ENCODE measurements around the gene MAN2A1. TPM values are rescaled to one million over a fixed set of nuclear protein-coding genes. Genes with fewer than 3 reads are reported as not detected.

The MAN2A1 gene
- total and polyA plus RNA-seq, 2 donors (not counting 1 experiment from before 2014, with no cell fraction given): 51.6 to 70.5 TPM

GRCh38 chr5:109762821-109763220 lies 73.1 kb downstream of the MAN2A1 start:
- H3K4me1 ChIP-seq (ENCODE audit: control insufficient read depth, extremely low read depth, insufficient read depth, low read length): no peaks in the 10 kb centered on the region
- no peak for TF ChIP-seq CTCF (conservative IDR thresholded peaks at IDR 0.05 in 1 of 2, IDR thresholded peaks at IDR 0.05 in 1 of 2; ENCODE audit: low read depth in 1 of 2, low read length in 2 of 2)
- TF ChIP-seq EZH2 (IDR thresholded peaks at IDR 0.05; ENCODE audit: low read length, missing control alignments): no peak
- no peak overlapping the region for H3K9ac ChIP-seq (ENCODE audit: insufficient read depth, low read length)

GRCh38 chr5:109767184-109767995 lies 77.7 kb downstream of the MAN2A1 start:
- no peak overlapping the region for H2AFZ ChIP-seq (ENCODE audit: low read length)
- H3K4me3 ChIP-seq (replicated peaks in 1 of 4; ENCODE audit: control extremely low read depth in 1 of 4, insufficient read depth in 1 of 4, low read depth in 3 of 4, low read length in 4 of 4): no peak overlapping the region
- TF ChIP-seq EZH2 (IDR thresholded peaks at IDR 0.05; ENCODE audit: low read length, missing control alignments) (no peak), CTCF (conservative IDR thresholded peaks at IDR 0.05 in 1 of 2, IDR thresholded peaks at IDR 0.05 in 1 of 2; ENCODE audit: low read depth in 1 of 2, low read length in 2 of 2) (no peak)
- H3K36me3 ChIP-seq (ENCODE audit: control insufficient read depth, insufficient read depth, low read length): no peaks in the 10 kb centered on the region
- H4K20me1 ChIP-seq (ENCODE audit: control insufficient read depth, extremely low read depth, insufficient read depth, low read length): no peaks in the 10 kb centered on the region
- no peaks in the 10 kb centered on the region for H3K4me1 ChIP-seq (ENCODE audit: control insufficient read depth, extremely low read depth, insufficient read depth, low read length)
- no peaks in the 10 kb centered on the region for H3K9me3 ChIP-seq (ENCODE audit: control insufficient read depth, insufficient read depth, low read depth, low read length)
- no peak for DNase-seq (ENCODE audit: low read depth in 2 of 2)
- H3K9ac ChIP-seq (ENCODE audit: insufficient read depth, low read length): no peak overlapping the region
- H3K79me2 ChIP-seq (ENCODE audit: control insufficient read depth, insufficient read depth, low read length): no peaks in the 10 kb centered on the region
- H3K27me3 ChIP-seq (ENCODE audit: control insufficient read depth, insufficient read depth, low read length): no peaks in the 10 kb centered on the region
- no peak overlapping the region for H3K27ac ChIP-seq (ENCODE audit: insufficient read depth, low read length)
- no peak overlapping the region for H3K4me2 ChIP-seq (ENCODE audit: extremely low read depth, insufficient read depth, low read length)

More at GRCh38 chr5:109762821-109763220, 73.1 kb downstream of the MAN2A1 start:
- H3K36me3 ChIP-seq (ENCODE audit: control insufficient read depth, insufficient read depth, low read length): no peaks in the 10 kb centered on the region
- H2AFZ ChIP-seq (ENCODE audit: low read length): no peak overlapping the region
- no peaks in the 10 kb centered on the region for H3K79me2 ChIP-seq (ENCODE audit: control insufficient read depth, insufficient read depth, low read length)
- no peak overlapping the region for H3K4me3 ChIP-seq (replicated peaks in 1 of 4; ENCODE audit: control extremely low read depth in 1 of 4, insufficient read depth in 1 of 4, low read depth in 3 of 4, low read length in 4 of 4)
- no peaks in the 10 kb centered on the region for H3K27me3 ChIP-seq (ENCODE audit: control insufficient read depth, insufficient read depth, low read length)
- no peak overlapping the region for H3K4me2 ChIP-seq (ENCODE audit: extremely low read depth, insufficient read depth, low read length)
- no peaks in the 10 kb centered on the region for H4K20me1 ChIP-seq (ENCODE audit: control insufficient read depth, extremely low read depth, insufficient read depth, low read length)
- H3K9me3 ChIP-seq (ENCODE audit: control insufficient read depth, insufficient read depth, low read depth, low read length): no peaks in the 10 kb centered on the region
- no peak for DNase-seq (ENCODE audit: low read depth in 2 of 2)
- no peak overlapping the region for H3K27ac ChIP-seq (ENCODE audit: insufficient read depth, low read length)

GRCh38 chr5:109767997-109768396 lies 78.3 kb downstream of the MAN2A1 start:
- no peaks in the 10 kb centered on the region for H3K9me3 ChIP-seq (ENCODE audit: control insufficient read depth, insufficient read depth, low read depth, low read length)
- TF ChIP-seq EZH2 (IDR thresholded peaks at IDR 0.05; ENCODE audit: low read length, missing control alignments) (no peak), CTCF (conservative IDR thresholded peaks at IDR 0.05 in 1 of 2, IDR thresholded peaks at IDR 0.05 in 1 of 2; ENCODE audit: low read depth in 1 of 2, low read length in 2 of 2) (no peak)
- no peak for DNase-seq (ENCODE audit: low read depth in 2 of 2)
- no peaks in the 10 kb centered on the region for H3K79me2 ChIP-seq (ENCODE audit: control insufficient read depth, insufficient read depth, low read length)
- no peaks in the 10 kb centered on the region for H3K36me3 ChIP-seq (ENCODE audit: control insufficient read depth, insufficient read depth, low read length)
- no peaks in the 10 kb centered on the region for H4K20me1 ChIP-seq (ENCODE audit: control insufficient read depth, extremely low read depth, insufficient read depth, low read length)
- no peak overlapping the region for H2AFZ ChIP-seq (ENCODE audit: low read length)
- H3K4me3 ChIP-seq (replicated peaks in 1 of 4; ENCODE audit: control extremely low read depth in 1 of 4, insufficient read depth in 1 of 4, low read depth in 3 of 4, low read length in 4 of 4): no peak overlapping the region
- no peak overlapping the region for H3K9ac ChIP-seq (ENCODE audit: insufficient read depth, low read length)
- H3K4me1 ChIP-seq (ENCODE audit: control insufficient read depth, extremely low read depth, insufficient read depth, low read length): no peaks in the 10 kb centered on the region
- H3K27me3 ChIP-seq (ENCODE audit: control insufficient read depth, insufficient read depth, low read length): no peaks in the 10 kb centered on the region
- no peak overlapping the region for H3K4me2 ChIP-seq (ENCODE audit: extremely low read depth, insufficient read depth, low read length)
- H3K27ac ChIP-seq (ENCODE audit: insufficient read depth, low read length): no peak overlapping the region

Data from fibroblast of lung (primary cell).